ENCODE data around the gene GAL3ST2. TPM values are rescaled to one million over a fixed set of nuclear protein-coding genes. Genes with fewer than 3 reads are reported as not detected.

GAL3ST2 gene
- total RNA-seq, 4 donors from 2014 or later, result 0.80 to 3.3 TPM; not detected in 2

- Histone ChIP-seq H3K9me3 (no peaks in the 10 kb centered on the region), H3K27me3 (no peaks in the 10 kb centered on the region), H3K4me1 (no peaks in the 10 kb centered on the region), H3K36me3 (no peaks in the 10 kb centered on the region), H3K4me3 (peak overlapping the region in 2 of 4 donors; percentile 52 to 59), H3K27ac (no peak overlapping the region)
- peak in 2 of 3 donors; percentile 37 to 45 for DNase-seq
- no peak for TF ChIP-seq POLR2A (IDR thresholded peaks at IDR 0.05)
These were observed 33.9 kb downstream of the GAL3ST2 start for GRCh38 chr2:241810307-241811200.

GRCh38 chr2:241811201-241811951 is 34.8 kb downstream of the GAL3ST2 start:
- Histone ChIP-seq H3K27ac (no peak overlapping the region), H3K36me3 (no peaks in the 10 kb centered on the region), H3K27me3 (no peaks in the 10 kb centered on the region), H3K4me3 (peak overlapping the region in 1 of 4 donors; percentile 26), H3K4me1 (no peaks in the 10 kb centered on the region), H3K9me3 (no peaks in the 10 kb centered on the region)
- TF ChIP-seq CTCF (IDR thresholded peaks at IDR 0.05) (no peak), POLR2A (IDR thresholded peaks at IDR 0.05) (no peak)
- DNase-seq, result peak in 1 of 3 donors; percentile 42

GRCh38 chr2:241811952-241812729 is 35.5 kb downstream of the GAL3ST2 start:
- Histone ChIP-seq H3K4me1 (peaks cover 0 to 6% (median 0%) of the 10 kb centered on the region in 4 donors), H3K9me3 (no peaks in the 10 kb centered on the region), H3K27me3 (no peaks in the 10 kb centered on the region), H3K4me3 (no peak overlapping the region), H3K27ac (no peak overlapping the region), H3K36me3 (no peaks in the 10 kb centered on the region)
- TF ChIP-seq POLR2A (IDR thresholded peaks at IDR 0.05) (no peak), CTCF (IDR thresholded peaks at IDR 0.05) (no peak)
- DNase-seq, result peak in 1 of 3 donors; percentile 44

GRCh38 chr2:241812730-241813643 is 36.4 kb downstream of the GAL3ST2 start:
- Histone ChIP-seq H3K27ac (no peak overlapping the region), H3K36me3 (no peaks in the 10 kb centered on the region), H3K27me3 (no peaks in the 10 kb centered on the region), H3K9me3 (no peaks in the 10 kb centered on the region), H3K4me1 (peaks cover 0 to 6% (median 0%) of the 10 kb centered on the region in 4 donors), H3K4me3 (no peak overlapping the region)
- DNase-seq, result peak in 2 of 3 donors; percentile 47 to 51
- no peak for TF ChIP-seq CTCF (IDR thresholded peaks at IDR 0.05)
- no peak for TF ChIP-seq POLR2A (IDR thresholded peaks at IDR 0.05)

GRCh38 chr2:241813644-241814392 is 37.2 kb downstream of the GAL3ST2 start:
- no peak overlapping the region for H3K27ac ChIP-seq
- H3K36me3 ChIP-seq, result no peaks in the 10 kb centered on the region
- DNase-seq, result peak in 1 of 3 donors; percentile 46
- H3K4me3 ChIP-seq, result no peak overlapping the region
- peaks cover 0 to 6% (median 0%) of the 10 kb centered on the region in 4 donors for H3K4me1 ChIP-seq
- no peak for TF ChIP-seq CTCF (IDR thresholded peaks at IDR 0.05)
- no peak for TF ChIP-seq POLR2A (IDR thresholded peaks at IDR 0.05)
- H3K27me3 ChIP-seq, result no peaks in the 10 kb centered on the region
- no peaks in the 10 kb centered on the region for H3K9me3 ChIP-seq

Data from Peyer's patch (tissue), 4 donors.